NCI-H1105 treated with DMSO at 0.1 percent for 48 hours (cell line): ENCODE data around the gene NXF2B.
"Not testable (repeated sequence)": the region's sequence is repeated elsewhere in the genome, so short reads cannot be mapped to it uniquely, and the experiment has no call there.

Experiments used
- DNase-seq: peaks from one replicate; lab custom pipeline; 2025; lab: John Stamatoyannopoulos, UW

The NXF2B gene

GRCh38 chrX:102439908-102440307, at the start of gene NXF2B:
Gene NXF2B (minus strand): TSS chrX:102440008. CDS start chrX:102380036, 59,972 bp downstream.
- not testable (repeated sequence) for DNase-seq

DNA sequence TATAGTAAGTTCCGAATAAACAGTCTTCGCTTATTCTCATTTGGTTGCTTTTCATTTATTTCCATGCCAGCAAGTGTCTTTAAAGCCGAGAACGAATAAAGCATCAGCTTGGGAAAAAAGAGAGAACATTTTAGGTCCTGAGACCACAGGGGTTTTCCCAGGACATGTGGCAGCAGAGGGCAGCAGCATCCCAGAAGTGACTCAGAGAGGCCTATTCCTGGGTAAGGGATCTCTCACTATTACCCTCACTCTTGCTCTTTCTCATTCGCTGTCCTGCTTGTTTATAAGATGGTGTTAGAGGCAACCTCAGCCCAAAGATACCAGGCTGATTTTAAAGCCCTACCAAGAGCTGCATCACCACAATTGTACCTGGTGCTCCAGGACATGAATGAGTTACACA, 39.0 kb upstream of the NXF2B start:
- DNase-seq: not testable (repeated sequence)

DNA sequence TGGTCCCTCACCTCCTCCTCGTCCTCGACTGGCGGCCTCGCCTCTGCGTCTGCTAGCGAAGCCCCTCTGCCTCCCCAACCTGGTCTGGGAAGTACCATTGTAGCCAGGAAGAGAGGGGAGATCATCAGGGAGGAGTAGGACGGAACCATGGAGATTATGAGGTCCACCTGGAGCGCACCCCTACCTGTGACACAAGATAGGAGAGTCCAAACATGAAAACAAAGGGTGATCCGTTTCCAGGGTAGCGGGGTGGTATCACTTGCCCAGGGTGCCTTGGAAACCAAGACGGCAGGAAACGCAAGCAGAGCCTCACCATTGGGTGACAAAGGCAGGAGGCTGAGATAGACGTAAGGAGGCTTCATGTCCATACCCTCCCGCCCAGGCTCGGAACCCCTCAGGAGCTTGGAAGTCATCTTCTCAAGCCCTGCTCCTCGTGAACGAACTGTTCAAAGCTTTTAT, 32.0 kb upstream of the NXF2B start, which contains the start of gene TCP11X2:
TCP11X2 (minus strand) TSS at position 51 of the 459 bp plus-strand sequence.
- not testable (repeated sequence) for DNase-seq

- not testable (repeated sequence) for DNase-seq
Measured at GRCh38 chrX:102470215-102470614, 30.4 kb upstream of the NXF2B start.

DNA sequence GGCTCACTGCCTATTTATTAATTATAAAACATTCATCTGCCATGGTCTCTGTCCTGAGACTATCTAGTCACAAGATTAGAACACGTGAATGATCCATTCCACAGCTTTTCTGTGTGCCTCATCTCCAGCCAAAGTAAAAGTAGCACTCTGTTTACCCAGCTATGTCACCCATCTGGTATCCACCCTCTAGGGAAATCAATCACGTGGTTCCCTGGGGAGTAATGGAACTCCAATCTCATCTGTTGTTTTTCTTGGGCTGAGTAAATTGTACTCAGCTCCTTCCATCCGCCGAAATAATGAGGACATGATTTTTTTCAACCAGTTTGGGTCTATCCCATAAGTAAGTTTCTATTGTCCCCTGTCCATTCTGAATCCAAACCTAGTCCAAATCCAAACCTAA, 18.8 kb upstream of the NXF2B start:
- DNase-seq: not testable (repeated sequence)

DNA sequence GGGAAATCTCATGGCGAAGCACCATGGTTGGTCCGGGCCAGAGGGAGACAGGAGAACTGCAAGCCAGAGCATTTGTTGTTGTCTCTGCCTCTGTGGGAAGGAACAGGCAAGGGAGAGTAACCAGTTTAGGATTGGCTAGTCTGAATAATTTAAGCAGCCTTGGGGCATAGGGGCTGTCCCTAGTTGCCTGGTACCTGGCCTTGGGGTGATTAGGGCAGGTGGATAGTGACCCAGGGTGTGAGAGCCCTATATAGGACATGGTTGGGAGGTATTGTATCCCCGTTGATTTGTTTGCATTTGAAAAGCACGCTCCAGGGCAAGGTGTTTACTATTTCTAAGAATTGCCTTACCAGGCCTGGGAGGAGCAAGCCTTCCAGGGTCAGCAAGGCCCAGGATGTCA, 25.3 kb downstream of the NXF2B start:
- DNase-seq: not testable (repeated sequence)

DNA sequence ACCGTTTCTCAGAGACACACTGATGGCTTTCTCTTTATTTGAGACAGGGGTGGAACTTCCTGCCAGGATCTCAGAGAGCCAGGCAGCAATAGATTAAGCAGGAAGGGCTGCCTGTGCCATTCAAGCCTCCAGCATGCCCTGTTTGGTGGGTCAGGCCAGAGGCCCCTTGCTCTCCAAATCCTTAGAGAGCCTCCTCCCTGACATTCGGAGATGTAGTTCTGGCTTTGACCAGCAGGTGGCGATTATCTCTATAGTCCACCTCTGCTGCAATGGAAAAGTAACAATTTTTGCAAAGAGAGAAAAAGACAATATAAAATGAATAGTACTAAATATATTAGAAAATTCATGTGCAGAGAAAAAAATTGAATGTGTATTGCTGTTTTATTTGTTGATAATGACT, 93.9 kb downstream of the NXF2B start:
- no peak for DNase-seq

- no peak for DNase-seq
Measured at GRCh38 chrX:102341867-102342266, 97.9 kb downstream of the NXF2B start.

DNA sequence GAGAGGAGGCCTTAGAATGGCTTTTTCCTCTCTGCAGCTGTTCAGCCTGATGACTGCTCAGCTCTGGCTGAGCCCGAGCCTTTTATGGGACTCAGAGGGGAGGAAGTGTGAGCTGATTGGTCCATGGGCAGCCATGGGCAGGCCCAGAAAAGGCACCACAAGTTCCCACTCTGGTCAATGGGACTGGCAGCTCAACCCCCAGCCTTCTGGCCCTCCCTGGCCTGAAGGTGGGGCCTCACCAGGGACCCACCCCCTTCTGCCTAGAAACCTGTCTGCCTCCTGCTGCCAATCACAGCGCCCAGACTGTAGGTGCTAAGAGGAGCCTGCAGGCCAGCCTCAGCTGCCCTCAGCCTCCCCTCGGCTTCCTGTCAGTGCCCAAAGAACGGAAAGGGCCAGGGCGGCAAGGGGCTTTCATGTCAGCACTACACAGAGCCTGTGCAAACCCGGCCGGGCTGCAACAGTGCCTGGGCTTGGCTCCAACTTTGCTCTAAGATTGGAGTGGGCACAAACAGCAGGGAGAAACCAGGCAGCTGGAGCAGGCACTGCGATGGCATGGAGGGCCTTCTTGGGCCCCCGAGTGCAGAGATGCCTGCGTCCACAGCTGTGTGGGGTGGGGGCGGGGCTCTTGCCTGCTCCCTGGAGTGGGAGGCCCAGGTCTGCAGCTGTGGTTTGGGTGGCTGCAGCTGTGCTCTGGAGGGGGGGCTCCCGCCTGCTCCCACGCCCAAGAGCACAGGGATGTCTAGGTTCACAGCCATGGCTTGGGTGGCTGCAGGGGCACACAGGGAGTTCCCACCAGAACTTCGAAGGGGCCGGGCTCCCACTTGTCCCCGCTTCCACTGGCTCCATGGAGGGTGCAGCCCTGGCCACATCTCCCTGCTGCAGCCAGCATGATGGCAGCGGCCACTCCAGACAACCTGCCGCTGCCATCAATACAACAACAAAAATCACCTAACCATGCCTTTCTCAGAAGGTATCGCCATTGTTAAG, 100.2 kb downstream of the NXF2B start:
- no peak for DNase-seq

DNA sequence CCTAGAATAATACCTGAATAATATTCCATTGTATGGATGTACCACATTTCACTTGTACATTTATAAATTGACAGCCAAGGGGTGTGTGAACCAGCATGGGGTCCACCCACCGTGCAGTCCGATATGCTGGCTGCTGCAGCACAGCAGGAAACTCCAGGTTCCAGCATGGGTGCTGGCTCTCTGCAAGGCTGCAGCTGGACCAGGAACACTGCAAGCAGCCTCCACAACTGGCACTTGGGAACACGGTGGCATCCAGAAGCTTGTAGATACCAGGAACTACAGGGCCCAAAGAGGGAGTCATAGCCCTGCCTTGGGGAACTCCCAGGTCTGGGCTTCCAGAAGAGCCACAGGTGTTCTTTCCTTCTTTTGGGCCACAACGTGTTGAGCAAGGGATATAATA, 101.6 kb downstream of the NXF2B start:
- no peak for DNase-seq
